ENCODE measurements around the gene ITGAL. TPM values are rescaled to one million over a fixed set of nuclear protein-coding genes. Genes with fewer than 3 reads are reported as not detected.
A peak's percentile ranks its signal among the peaks of the same experiment; 100 is the strongest.

The ITGAL gene
- total and polyA plus RNA-seq, 2 of the 8 experiments (the other 6 are each of a cell fraction or from before 2014, with no cell fraction given) = not detected

- TF ChIP-seq CHD7 (IDR thresholded peaks at IDR 0.05; ENCODE audit: insufficient replicate concordance, low read length) = no peak
- TF ChIP-seq RXRA (IDR thresholded peaks at IDR 0.05; ENCODE audit: insufficient read depth, low read depth, low read length) = no peak
- TF ChIP-seq FOSL1 (IDR thresholded peaks at IDR 0.05; ENCODE audit: insufficient read depth, low read depth, low read length) = no peak
- no peak for TF ChIP-seq CTBP2 (IDR thresholded peaks at IDR 0.05; ENCODE audit: borderline replicate concordance, insufficient read depth, insufficient read length, low read length)
- no peak for TF ChIP-seq CBX5 (IDR thresholded peaks at IDR 0.05; ENCODE audit: low read depth, low read length)
- 0 out of 2 replicates have a peak, but pooled peaks have one; percentile 36 for TF ChIP-seq GABPA (IDR thresholded peaks at IDR 0.05; ENCODE audit: borderline replicate concordance, insufficient read depth, low read length)
- peak; percentile 49 for TF ChIP-seq KDM4A (IDR thresholded peaks at IDR 0.05; ENCODE audit: low read depth, low read length, severe bottlenecking)
- no peak for TF ChIP-seq KDM1A (IDR thresholded peaks at IDR 0.05; ENCODE audit: borderline replicate concordance, low read length)
- TF ChIP-seq NANOG (IDR thresholded peaks at IDR 0.05; ENCODE audit: insufficient read depth, low read depth, low read length, poor library complexity, severe bottlenecking) = no peak
These were observed 99.1 kb downstream of the ITGAL start, which contains the start of gene ZNF688 (continued) for GRCh38 chr16:30571445-30572322.
